H1 (cell line): ENCODE data around the gene PDE1A. TPM values are rescaled to one million over a fixed set of nuclear protein-coding genes. Genes with fewer than 3 reads are reported as not detected.

ENCODE experiments used
- CTCF ChIA-PET: fragments of 300-600 bp; sonication (Branson Sonifier 250); formaldehyde crosslinking; loops from one replicate; lab custom pipeline; 2021; ENCODE audit not compliant: partially characterized antibody; lab: Charles Lee
- POLR2A ChIA-PET: fragments of 300-600 bp; sonication (Branson Sonifier 250); formaldehyde crosslinking; loops from one replicate; lab custom pipeline; 2021; ENCODE audit warnings: inconsistent platforms; ENCODE audit not compliant: partially characterized antibody; lab: Charles Lee
- DNase-seq, 2 experiments: peaks; one replicate each; pipeline versions ENCODE4 v3.0.0 to v3.0.0-alpha.2; 2010 to 2022; ENCODE audit warnings: low spot score in 2 of 2, low read depth in 1 of 2, mixed read lengths in 1 of 2
- FAIRE-seq: peaks from 2 replicates; lab custom pipeline; 2011; peaks lifted over from hg19 to GRCh38; lab: Jason Lieb, UNC
- H2AFZ ChIP-seq: 2 replicates; pipeline ENCODE4 v1.8.1; 2012; ENCODE audit warnings: low read length, inconsistent platforms
- H2AK5ac ChIP-seq: 2 replicates; pipeline ENCODE4 v1.6.1; 2013; ENCODE audit warnings: low read depth, low read length
- H2BK120ac ChIP-seq: replicated peaks from 2 replicates; pipeline ENCODE3; 2013; ENCODE audit warnings: low read depth, low read length, inconsistent platforms
- H2BK12ac ChIP-seq: 2 replicates; pipeline ENCODE4 v1.6.1; 2013; ENCODE audit warnings: low read depth, low read length
- H2BK15ac ChIP-seq: 2 replicates; pipeline ENCODE4 v1.6.1; 2013; ENCODE audit warnings: low read length
- H2BK20ac ChIP-seq: 2 replicates; pipeline ENCODE4 v1.6.1; 2013; ENCODE audit warnings: low read length
- H2BK5ac ChIP-seq: 2 replicates; pipeline ENCODE4 v1.6.1; 2013; ENCODE audit warnings: low read depth, low read length
- H3K14ac ChIP-seq: 2 replicates; pipeline ENCODE4 v1.6.1; 2013; ENCODE audit warnings: inconsistent platforms; ENCODE audit not compliant: insufficient read length
- H3K18ac ChIP-seq: 2 replicates; pipeline ENCODE4 v1.6.1; 2013; ENCODE audit warnings: low read length; ENCODE audit errors: extremely low read depth
- H3K23ac ChIP-seq: 2 replicates; pipeline ENCODE4 v1.6.1; 2013; ENCODE audit warnings: inconsistent platforms; ENCODE audit not compliant: insufficient read length
- H3K23me2 ChIP-seq: 2 replicates; pipeline ENCODE4 v1.6.1; 2013; ENCODE audit warnings: low read depth, low read length
- H3K27ac ChIP-seq: 2 replicates; pipeline ENCODE4 v1.6.1; 2011; ENCODE audit warnings: low read depth, low read length, inconsistent platforms
- H3K27me3 ChIP-seq, 4 experiments: replicated peaks in 1 of 4; 1 replicate in 1 of 4; 2 replicates in 3 of 4; pipeline versions ENCODE4 v1.6.1 to v1.8.1; 2011 to 2013; ENCODE audit warnings: low read length in 3 of 4, mild to moderate bottlenecking in 3 of 4, inconsistent platforms in 2 of 4, mixed read lengths in 2 of 4, moderate library complexity in 1 of 4; ENCODE audit not compliant: control insufficient read depth in 3 of 4, insufficient read depth in 3 of 4; ENCODE audit errors: extremely low read depth in 1 of 4
- H3K36me3 ChIP-seq, 4 experiments: 2 replicates each; pipeline versions ENCODE4 v1.6.1 to v1.8.1; 2011 to 2013; ENCODE audit warnings: mild to moderate bottlenecking in 4 of 4, low read length in 3 of 4, moderate library complexity in 2 of 4, control low read depth in 1 of 4, inconsistent platforms in 1 of 4; ENCODE audit not compliant: insufficient read depth in 4 of 4, control insufficient read depth in 2 of 4
- H3K4ac ChIP-seq: replicated peaks from 2 replicates; pipeline ENCODE3; 2013; ENCODE audit warnings: low read length, low read depth, mixed read lengths, inconsistent platforms; ENCODE audit not compliant: insufficient read length
- H3K4me1 ChIP-seq, 4 experiments: replicated peaks in 1 of 4; 1 replicate in 1 of 4; 2 replicates in 3 of 4; pipeline versions ENCODE4 v1.6.1 to v1.8.1; 2011 to 2013; ENCODE audit warnings: low read length in 3 of 4, inconsistent platforms in 2 of 4, mixed read lengths in 1 of 4; ENCODE audit not compliant: insufficient read depth in 4 of 4, control insufficient read depth in 3 of 4
- H3K4me2 ChIP-seq, 2 experiments: 2 replicates each; pipeline versions ENCODE4 v1.6.1 to v1.8.1; 2011 to 2013; ENCODE audit warnings: low read depth in 2 of 2, low read length in 2 of 2, control low read depth in 1 of 2, inconsistent platforms in 1 of 2, mild to moderate bottlenecking in 1 of 2; ENCODE audit not compliant: insufficient read depth in 1 of 2
- H3K4me3 ChIP-seq, 4 experiments: fragments of 200-600, 300-600 bp in 1 of 4; sonication (generic), shearing (Covaris generic), sonication (Bioruptor Twin) in 1 of 4; 2 replicates each; pipeline versions ENCODE4 v1.5.1 to v1.8.1; 2011 to 2016; ENCODE audit warnings: low read length in 4 of 4, low read depth in 3 of 4, control low read depth in 2 of 4, inconsistent platforms in 2 of 4, mild to moderate bottlenecking in 2 of 4, mixed read lengths in 1 of 4, moderate library complexity in 1 of 4; ENCODE audit not compliant: insufficient read depth in 2 of 4; ENCODE audit errors: extremely low read depth in 1 of 4
- H3K56ac ChIP-seq: replicated peaks from 2 replicates; pipeline ENCODE3; 2013; ENCODE audit warnings: low read depth, mild to moderate bottlenecking, mixed read lengths, low read length, inconsistent platforms; ENCODE audit not compliant: insufficient read length
- H3K79me1 ChIP-seq: 2 replicates; pipeline ENCODE4 v1.6.1; 2013; ENCODE audit warnings: low read depth, low read length, control low read depth
- H3K79me2 ChIP-seq, 2 experiments: 2 replicates each; pipeline versions ENCODE4 v1.6.1 to v1.8.1; 2012 to 2013; ENCODE audit warnings: low read length in 2 of 2, mild to moderate bottlenecking in 2 of 2, inconsistent platforms in 1 of 2; ENCODE audit not compliant: insufficient read depth in 2 of 2, control insufficient read depth in 1 of 2
- H3K9ac ChIP-seq, 4 experiments: replicated peaks in 1 of 4; 1 replicate in 1 of 4; 2 replicates in 3 of 4; pipeline versions ENCODE4 v1.6.1 to v1.8.1; 2011 to 2013; ENCODE audit warnings: low read depth in 3 of 4, low read length in 3 of 4, control low read depth in 2 of 4, mild to moderate bottlenecking in 2 of 4, moderate library complexity in 2 of 4, inconsistent platforms in 1 of 4; ENCODE audit errors: extremely low read depth in 1 of 4
- H3K9me3 ChIP-seq, 2 experiments: 2 replicates each; pipeline versions ENCODE4 v1.6.1 to v1.8.1; 2012 to 2013; ENCODE audit warnings: mild to moderate bottlenecking in 2 of 2, moderate library complexity in 2 of 2, control low read depth in 1 of 2, inconsistent platforms in 1 of 2, low read depth in 1 of 2, low read length in 1 of 2, mixed read lengths in 1 of 2; ENCODE audit not compliant: insufficient read depth in 2 of 2
- H4K20me1 ChIP-seq, 2 experiments: replicated peaks in 1 of 2; 2 replicates each; pipeline versions ENCODE3 to v1.8.1; 2011 to 2013; ENCODE audit warnings: inconsistent platforms in 2 of 2, low read length in 2 of 2, mild to moderate bottlenecking in 1 of 2; ENCODE audit not compliant: insufficient read depth in 2 of 2, control insufficient read depth in 1 of 2
- H4K5ac ChIP-seq: 2 replicates; pipeline ENCODE4 v1.6.1; 2013; ENCODE audit warnings: low read length, low read depth, mixed read lengths, inconsistent platforms; ENCODE audit not compliant: insufficient read length
- H4K8ac ChIP-seq: 2 replicates; pipeline ENCODE4 v1.8.0; 2013; ENCODE audit warnings: mild to moderate bottlenecking, moderate library complexity, low read length, inconsistent platforms; ENCODE audit not compliant: insufficient read depth; ENCODE audit errors: extremely low read depth
- H4K91ac ChIP-seq: replicated peaks from 2 replicates; pipeline ENCODE3; 2013; ENCODE audit warnings: low read length, mixed read lengths, inconsistent platforms; ENCODE audit not compliant: insufficient read length
- TCF12 ChIP-seq: IDR thresholded peaks from 2 replicates; pipeline ENCODE4 v1.6.1; 2011; ENCODE audit warnings: low read depth, mild to moderate bottlenecking, low read length
- WGBS, 2 experiments: shearing (Covaris generic) in 1 of 2; methylation state at CpG; one replicate each; pipeline versions ENCODE4 v1.1.6 to v1.1.7; 2013 to 2015; ENCODE audit warnings: low lambda C conversion rate in 2 of 2, mixed read lengths in 2 of 2, inconsistent platforms in 1 of 2, low coverage in 1 of 2, missing lambda C conversion rate in 1 of 2; ENCODE audit not compliant: insufficient replicate concordance in 2 of 2, insufficient coverage in 1 of 2, insufficient read length in 1 of 2; ENCODE audit errors: extremely low coverage in 1 of 2, missing lambda C conversion rate in 1 of 2; 5-methylcytosine and 5-hydroxymethylcytosine counted together
- polyA plus RNA-seq, 7 experiments: library from polyadenylated mRNA; depleted of rRNA in 3 of 7; stranded (reverse) in 5 of 7; unstranded in 2 of 7; fragments of >200 nt in 5 of 7; fragments of 200-250 nt in 2 of 7; gene quantifications; 1 replicate in 5 of 7; 2 replicates in 1 of 7; 4 replicates in 1 of 7; pipeline versions ENCODE4 v1.2.1 to v1.2.3, GENCODE V29; 2011 to 2013; ENCODE audit warnings: missing spikeins in 2 of 7, mixed read lengths in 2 of 7
- total RNA-seq: library from RNA; stranded (reverse); fragmentation: NEBNext Ultra II Directional; extraction: Animal tissue kit (Norgen Biotek cat#: 25700); gene quantifications from 2 replicates; pipeline ENCODE4 v1.2.1, GENCODE V29; 2021

PDE1A gene
- total and polyA plus RNA-seq, 2 of the 8 experiments (the other 6 are each of a cell fraction or from before 2014, with no cell fraction given), result 0.34 TPM; not detected in 1

DNA sequence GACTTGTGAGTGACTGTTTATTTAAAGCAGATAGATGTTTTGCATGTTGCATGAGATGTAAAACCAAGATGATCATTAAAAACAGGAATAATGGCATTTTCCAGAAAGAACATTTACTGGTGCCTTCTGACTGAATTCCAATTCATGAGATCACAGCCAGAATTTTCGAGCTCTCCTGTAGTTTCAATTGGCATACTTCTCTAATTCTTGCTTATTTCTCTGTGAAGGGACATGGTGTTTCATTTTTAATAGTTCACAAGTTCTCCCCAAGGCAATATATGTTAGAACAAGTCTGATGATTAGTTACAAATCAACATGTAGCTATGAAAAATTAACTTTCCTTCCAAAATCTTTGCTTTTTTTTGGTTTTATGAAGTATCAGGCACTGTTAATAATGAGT, 105.7 kb downstream of the PDE1A start:
- POLR2A ChIA-PET, result no interaction called here
- CTCF ChIA-PET, result interaction anchor here (0.8 to 1.4 kb wide), 3 partner anchors 57 to 328 kb away, joined by 3 to 4 read pairs (median 3); no protein-coding TSS in a partner anchor
- DNase-seq (no peak), FAIRE-seq (no peak)
- Histone ChIP-seq H3K56ac (no peak overlapping the region), H2BK120ac (no peak overlapping the region), H2BK20ac (no peak overlapping the region), H4K91ac (no peak overlapping the region), H2BK5ac (no peak overlapping the region), H4K5ac (no peak overlapping the region), H3K9me3 (no peaks in the 10 kb centered on the region), H3K4me2 (no peak overlapping the region), H3K23ac (no peak overlapping the region), H3K4me3 (no peak overlapping the region), H3K36me3 (no peaks in the 10 kb centered on the region), H3K18ac (no peak overlapping the region), H3K27me3 (peaks cover 0 to 1% (median 0%) of the 10 kb centered on the region in 4 experiments; a peak in 1 of 7 replicates), H2BK12ac (no peak overlapping the region), H4K20me1 (no peaks in the 10 kb centered on the region), H3K79me1 (no peaks in the 10 kb centered on the region), H2AK5ac (no peak overlapping the region), H3K14ac (no peak overlapping the region), H3K27ac (no peak overlapping the region), H2BK15ac (no peak overlapping the region), H3K4ac (no peak overlapping the region), H3K4me1 (no peaks in the 10 kb centered on the region), H3K9ac (no peak overlapping the region), H4K8ac (no peak overlapping the region), H2AFZ (no peak overlapping the region), H3K23me2 (no peaks in the 10 kb centered on the region), H3K79me2 (no peaks in the 10 kb centered on the region)
- TF ChIP-seq TCF12, result no peak
- 88% methylated on average over 1 of the region's 1 CpG; no CpG with 5 or more reads in 1 of the 2 experiments for WGBS, 2 experiments
